Neural cell (in vitro differentiated cells): ENCODE data around the gene PIAS2.

ENCODE experiments used
- EP300 ChIP-seq: fragments of 450-650 bp; conservative IDR thresholded peaks from 2 replicates; pipeline ENCODE4 v1.6.1; 2014; ENCODE audit warnings: antibody characterized with exemption, mild to moderate bottlenecking, moderate library complexity; ENCODE audit not compliant: poor library complexity, severe bottlenecking
- EZH2 ChIP-seq: fragments of 200-600, 300-800 bp; shearing (Covaris generic), sonication (generic); IDR thresholded peaks from 2 replicates; pipeline ENCODE4 v1.6.1; 2014; ENCODE audit warnings: antibody characterized with exemption, low read length, borderline replicate concordance, mild to moderate bottlenecking; ENCODE audit not compliant: insufficient read depth, poor library complexity, severe bottlenecking
- POLR2AphosphoS5 ChIP-seq: IDR thresholded peaks from 2 replicates; pipeline ENCODE4 v1.6.1; 2012
- RAD21 ChIP-seq: fragments of 450-650 bp; conservative IDR thresholded peaks from 2 replicates; pipeline ENCODE4 v1.6.1; 2014; ENCODE audit warnings: antibody characterized with exemption, mild to moderate bottlenecking, moderate library complexity
- REST ChIP-seq: IDR thresholded peaks from 2 replicates; pipeline ENCODE4 v1.6.1; 2012; ENCODE audit warnings: borderline replicate concordance
- SMC3 ChIP-seq: fragments of 450-650 bp; conservative IDR thresholded peaks from 2 replicates; pipeline ENCODE4 v1.6.1; 2014; ENCODE audit warnings: antibody characterized with exemption, mild to moderate bottlenecking, moderate library complexity; ENCODE audit not compliant: poor library complexity
- TAF1 ChIP-seq: IDR thresholded peaks from 2 replicates; pipeline ENCODE4 v1.6.1; 2012; ENCODE audit warnings: low read depth
- TF ChIP-seq, protein P1 (sequence below): fragments of 450-650 bp; IDR thresholded peaks from 2 replicates; pipeline ENCODE4 v1.5.1; 2014; ENCODE audit warnings: antibody characterized with exemption, mild to moderate bottlenecking, moderate library complexity; ENCODE audit not compliant: poor library complexity, severe bottlenecking

GRCh38 chr18:46883180-46883579 is 34.1 kb downstream of the PIAS2 start:
- TF ChIP-seq, protein P1, sequence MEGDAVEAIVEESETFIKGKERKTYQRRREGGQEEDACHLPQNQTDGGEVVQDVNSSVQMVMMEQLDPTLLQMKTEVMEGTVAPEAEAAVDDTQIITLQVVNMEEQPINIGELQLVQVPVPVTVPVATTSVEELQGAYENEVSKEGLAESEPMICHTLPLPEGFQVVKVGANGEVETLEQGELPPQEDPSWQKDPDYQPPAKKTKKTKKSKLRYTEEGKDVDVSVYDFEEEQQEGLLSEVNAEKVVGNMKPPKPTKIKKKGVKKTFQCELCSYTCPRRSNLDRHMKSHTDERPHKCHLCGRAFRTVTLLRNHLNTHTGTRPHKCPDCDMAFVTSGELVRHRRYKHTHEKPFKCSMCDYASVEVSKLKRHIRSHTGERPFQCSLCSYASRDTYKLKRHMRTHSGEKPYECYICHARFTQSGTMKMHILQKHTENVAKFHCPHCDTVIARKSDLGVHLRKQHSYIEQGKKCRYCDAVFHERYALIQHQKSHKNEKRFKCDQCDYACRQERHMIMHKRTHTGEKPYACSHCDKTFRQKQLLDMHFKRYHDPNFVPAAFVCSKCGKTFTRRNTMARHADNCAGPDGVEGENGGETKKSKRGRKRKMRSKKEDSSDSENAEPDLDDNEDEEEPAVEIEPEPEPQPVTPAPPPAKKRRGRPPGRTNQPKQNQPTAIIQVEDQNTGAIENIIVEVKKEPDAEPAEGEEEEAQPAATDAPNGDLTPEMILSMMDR: no peak
- TF ChIP-seq EZH2 (no peak), EP300 (no peak), RAD21 (no peak), POLR2AphosphoS5 (no peak), REST (no peak), SMC3 (no peak), TAF1 (no peak)
